ENCODE results near the gene PACSIN2.

DNA sequence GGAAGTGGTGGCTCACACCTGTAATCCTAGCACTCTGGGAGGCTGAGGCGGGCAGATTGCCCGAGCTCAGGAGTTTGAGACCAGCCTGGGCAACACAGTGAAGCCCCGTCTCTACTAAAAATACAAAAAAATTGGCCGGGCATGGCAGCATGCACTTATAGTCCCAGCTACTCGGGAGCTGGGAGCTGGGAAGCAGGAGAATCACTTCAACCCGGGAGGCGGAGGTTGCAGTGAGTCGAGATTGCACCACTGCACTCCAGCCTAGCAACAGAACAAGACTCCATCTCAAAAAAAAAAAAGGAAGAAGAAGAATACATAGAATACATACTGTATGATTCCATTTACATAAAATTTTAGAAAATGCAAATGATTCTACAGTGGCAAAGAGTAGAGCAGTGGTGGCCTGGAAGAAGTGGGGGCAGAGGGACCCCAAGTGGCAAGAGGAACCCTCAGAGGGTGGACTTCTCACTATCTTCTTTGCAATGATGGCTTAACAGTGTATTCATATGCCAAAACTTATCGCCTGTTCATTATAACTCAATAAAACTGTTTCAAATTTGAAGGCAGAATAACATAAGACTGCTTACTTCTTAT is 22.0 kb downstream of the PACSIN2 start:
- no peak for TF ChIP-seq ARID4B (CRISPR knock-in tag; IDR thresholded peaks at IDR 0.05; ENCODE audit: borderline replicate concordance)
- TF ChIP-seq, protein P1, sequence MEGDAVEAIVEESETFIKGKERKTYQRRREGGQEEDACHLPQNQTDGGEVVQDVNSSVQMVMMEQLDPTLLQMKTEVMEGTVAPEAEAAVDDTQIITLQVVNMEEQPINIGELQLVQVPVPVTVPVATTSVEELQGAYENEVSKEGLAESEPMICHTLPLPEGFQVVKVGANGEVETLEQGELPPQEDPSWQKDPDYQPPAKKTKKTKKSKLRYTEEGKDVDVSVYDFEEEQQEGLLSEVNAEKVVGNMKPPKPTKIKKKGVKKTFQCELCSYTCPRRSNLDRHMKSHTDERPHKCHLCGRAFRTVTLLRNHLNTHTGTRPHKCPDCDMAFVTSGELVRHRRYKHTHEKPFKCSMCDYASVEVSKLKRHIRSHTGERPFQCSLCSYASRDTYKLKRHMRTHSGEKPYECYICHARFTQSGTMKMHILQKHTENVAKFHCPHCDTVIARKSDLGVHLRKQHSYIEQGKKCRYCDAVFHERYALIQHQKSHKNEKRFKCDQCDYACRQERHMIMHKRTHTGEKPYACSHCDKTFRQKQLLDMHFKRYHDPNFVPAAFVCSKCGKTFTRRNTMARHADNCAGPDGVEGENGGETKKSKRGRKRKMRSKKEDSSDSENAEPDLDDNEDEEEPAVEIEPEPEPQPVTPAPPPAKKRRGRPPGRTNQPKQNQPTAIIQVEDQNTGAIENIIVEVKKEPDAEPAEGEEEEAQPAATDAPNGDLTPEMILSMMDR (IDR thresholded peaks at IDR 0.05) = no peak
- TF ChIP-seq TEAD4 (CRISPR knock-in tag; IDR thresholded peaks at IDR 0.05) = no peak
- TF ChIP-seq, protein P2, sequence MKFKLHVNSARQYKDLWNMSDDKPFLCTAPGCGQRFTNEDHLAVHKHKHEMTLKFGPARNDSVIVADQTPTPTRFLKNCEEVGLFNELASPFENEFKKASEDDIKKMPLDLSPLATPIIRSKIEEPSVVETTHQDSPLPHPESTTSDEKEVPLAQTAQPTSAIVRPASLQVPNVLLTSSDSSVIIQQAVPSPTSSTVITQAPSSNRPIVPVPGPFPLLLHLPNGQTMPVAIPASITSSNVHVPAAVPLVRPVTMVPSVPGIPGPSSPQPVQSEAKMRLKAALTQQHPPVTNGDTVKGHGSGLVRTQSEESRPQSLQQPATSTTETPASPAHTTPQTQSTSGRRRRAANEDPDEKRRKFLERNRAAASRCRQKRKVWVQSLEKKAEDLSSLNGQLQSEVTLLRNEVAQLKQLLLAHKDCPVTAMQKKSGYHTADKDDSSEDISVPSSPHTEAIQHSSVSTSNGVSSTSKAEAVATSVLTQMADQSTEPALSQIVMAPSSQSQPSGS (CRISPR knock-in tag; IDR thresholded peaks at IDR 0.05; ENCODE audit: borderline replicate concordance, low read depth) = no peak
- no peak for TF ChIP-seq NR2C2 (CRISPR knock-in tag; IDR thresholded peaks at IDR 0.05)
- no peak for TF ChIP-seq CBFB (CRISPR knock-in tag; IDR thresholded peaks at IDR 0.05; ENCODE audit: low read depth)
- TF ChIP-seq SMAD4 (CRISPR knock-in tag; IDR thresholded peaks at IDR 0.05) = no peak
- TF ChIP-seq CREM (CRISPR knock-in tag; IDR thresholded peaks at IDR 0.05) = no peak
- no peak for TF ChIP-seq MAX (CRISPR knock-in tag; IDR thresholded peaks at IDR 0.05)
- TF ChIP-seq SP1 (CRISPR knock-in tag; conservative IDR thresholded peaks at IDR 0.05) = no peak
- TF ChIP-seq, protein P3, sequence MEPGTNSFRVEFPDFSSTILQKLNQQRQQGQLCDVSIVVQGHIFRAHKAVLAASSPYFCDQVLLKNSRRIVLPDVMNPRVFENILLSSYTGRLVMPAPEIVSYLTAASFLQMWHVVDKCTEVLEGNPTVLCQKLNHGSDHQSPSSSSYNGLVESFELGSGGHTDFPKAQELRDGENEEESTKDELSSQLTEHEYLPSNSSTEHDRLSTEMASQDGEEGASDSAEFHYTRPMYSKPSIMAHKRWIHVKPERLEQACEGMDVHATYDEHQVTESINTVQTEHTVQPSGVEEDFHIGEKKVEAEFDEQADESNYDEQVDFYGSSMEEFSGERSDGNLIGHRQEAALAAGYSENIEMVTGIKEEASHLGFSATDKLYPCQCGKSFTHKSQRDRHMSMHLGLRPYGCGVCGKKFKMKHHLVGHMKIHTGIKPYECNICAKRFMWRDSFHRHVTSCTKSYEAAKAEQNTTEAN (CRISPR knock-in tag; IDR thresholded peaks at IDR 0.05) = no peak
- no peak for TF ChIP-seq E2F4 (CRISPR knock-in tag; IDR thresholded peaks at IDR 0.05; ENCODE audit: borderline replicate concordance, low read depth)
